Nephron (organoid): Measurements from ENCODE around the gene TRDN.

Experiments
- H3K27ac Mint-ChIP-seq, 3 experiments: 2 replicates each; pipeline ENCODE4 v1.8.0; 2020; ENCODE audit warnings: mixed read lengths in 3 of 3, mild to moderate bottlenecking in 2 of 3, moderate library complexity in 1 of 3
- H3K27me3 Mint-ChIP-seq: 2 replicates; pipeline ENCODE4 v1.8.0; 2021; ENCODE audit warnings: low read depth, mild to moderate bottlenecking, moderate library complexity, mixed read lengths
- H3K36me3 Mint-ChIP-seq: 2 replicates; pipeline ENCODE4 v1.8.0; 2020; ENCODE audit warnings: low read depth, mixed read lengths
- H3K4me1 Mint-ChIP-seq: 2 replicates; pipeline ENCODE4 v1.8.0; 2020; ENCODE audit warnings: mixed read lengths
- H3K4me3 Mint-ChIP-seq, 3 experiments: 2 replicates each; pipeline ENCODE4 v1.8.0; 2020; ENCODE audit warnings: mild to moderate bottlenecking in 3 of 3, mixed read lengths in 3 of 3, moderate library complexity in 2 of 3
- H3K9me3 Mint-ChIP-seq: 2 replicates; pipeline ENCODE4 v1.8.0; 2020; ENCODE audit warnings: mixed read lengths
- TF ChIP-seq, protein P1 (sequence below), 3 experiments: fragments of 200-600 bp; sonication (generic); IDR thresholded peaks; one replicate each; pipeline ENCODE4 v1.5.0; 2021; ENCODE audit warnings: antibody characterized with exemption in 3 of 3; ENCODE audit not compliant: unreplicated experiment in 3 of 3

TRDN gene

DNA sequence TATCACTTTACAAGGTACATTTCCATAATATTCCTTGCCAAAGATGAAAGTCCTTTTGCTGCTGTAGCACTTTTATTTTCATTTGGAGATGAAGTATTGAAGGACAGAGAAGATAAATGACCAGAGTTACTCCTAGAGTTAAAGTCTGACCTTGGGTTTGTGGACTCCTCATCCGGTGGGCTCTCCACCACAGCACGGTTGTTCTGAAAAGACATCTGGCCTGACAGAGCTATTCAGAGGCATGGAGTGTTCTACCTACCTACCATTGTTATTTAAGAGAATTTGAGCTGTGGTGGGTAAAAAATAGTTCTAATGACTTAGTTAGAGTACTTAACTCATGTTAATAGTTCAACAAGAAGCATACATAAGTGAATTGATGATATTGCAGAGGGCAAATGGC, 422.3 kb downstream of the TRDN start:
- Mint-ChIP-seq H3K27ac (no peak overlapping the region), H3K27me3 (no peaks in the 10 kb centered on the region), H3K4me1 (no peaks in the 10 kb centered on the region), H3K36me3 (no peaks in the 10 kb centered on the region), H3K4me3 (no peak overlapping the region), H3K9me3 (no peaks in the 10 kb centered on the region)
- TF ChIP-seq, protein P1, sequence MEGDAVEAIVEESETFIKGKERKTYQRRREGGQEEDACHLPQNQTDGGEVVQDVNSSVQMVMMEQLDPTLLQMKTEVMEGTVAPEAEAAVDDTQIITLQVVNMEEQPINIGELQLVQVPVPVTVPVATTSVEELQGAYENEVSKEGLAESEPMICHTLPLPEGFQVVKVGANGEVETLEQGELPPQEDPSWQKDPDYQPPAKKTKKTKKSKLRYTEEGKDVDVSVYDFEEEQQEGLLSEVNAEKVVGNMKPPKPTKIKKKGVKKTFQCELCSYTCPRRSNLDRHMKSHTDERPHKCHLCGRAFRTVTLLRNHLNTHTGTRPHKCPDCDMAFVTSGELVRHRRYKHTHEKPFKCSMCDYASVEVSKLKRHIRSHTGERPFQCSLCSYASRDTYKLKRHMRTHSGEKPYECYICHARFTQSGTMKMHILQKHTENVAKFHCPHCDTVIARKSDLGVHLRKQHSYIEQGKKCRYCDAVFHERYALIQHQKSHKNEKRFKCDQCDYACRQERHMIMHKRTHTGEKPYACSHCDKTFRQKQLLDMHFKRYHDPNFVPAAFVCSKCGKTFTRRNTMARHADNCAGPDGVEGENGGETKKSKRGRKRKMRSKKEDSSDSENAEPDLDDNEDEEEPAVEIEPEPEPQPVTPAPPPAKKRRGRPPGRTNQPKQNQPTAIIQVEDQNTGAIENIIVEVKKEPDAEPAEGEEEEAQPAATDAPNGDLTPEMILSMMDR (IDR thresholded peaks at IDR 0.05; ENCODE audit: unreplicated experiment in 3 of 3), result no peak

DNA sequence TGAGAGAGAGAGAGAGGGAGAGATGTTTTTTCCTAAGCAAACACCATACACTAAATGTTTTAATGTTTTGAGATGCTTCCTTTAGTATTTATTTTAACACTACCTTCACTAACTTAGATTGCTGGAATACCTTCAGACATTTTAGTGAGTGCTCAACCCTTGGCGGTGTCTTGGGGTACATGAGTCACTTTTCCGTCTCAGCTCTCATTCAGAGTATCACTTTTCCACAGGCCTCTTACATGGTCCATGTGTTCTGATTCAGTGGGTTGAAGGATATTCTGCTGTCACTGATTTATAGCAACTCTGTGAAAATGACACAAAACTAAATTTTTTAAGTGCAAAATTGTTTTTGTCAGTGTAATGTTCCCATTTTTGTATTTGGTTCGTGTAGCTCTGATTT, 422.8 kb downstream of the TRDN start:
- no peak overlapping the region for H3K27ac Mint-ChIP-seq
- TF ChIP-seq, protein P1 (IDR thresholded peaks at IDR 0.05; ENCODE audit: unreplicated experiment in 3 of 3), result no peak
- no peaks in the 10 kb centered on the region for H3K36me3 Mint-ChIP-seq
- H3K27me3 Mint-ChIP-seq, result no peaks in the 10 kb centered on the region
- no peaks in the 10 kb centered on the region for H3K4me1 Mint-ChIP-seq
- H3K4me3 Mint-ChIP-seq, result no peak overlapping the region
- no peaks in the 10 kb centered on the region for H3K9me3 Mint-ChIP-seq

DNA sequence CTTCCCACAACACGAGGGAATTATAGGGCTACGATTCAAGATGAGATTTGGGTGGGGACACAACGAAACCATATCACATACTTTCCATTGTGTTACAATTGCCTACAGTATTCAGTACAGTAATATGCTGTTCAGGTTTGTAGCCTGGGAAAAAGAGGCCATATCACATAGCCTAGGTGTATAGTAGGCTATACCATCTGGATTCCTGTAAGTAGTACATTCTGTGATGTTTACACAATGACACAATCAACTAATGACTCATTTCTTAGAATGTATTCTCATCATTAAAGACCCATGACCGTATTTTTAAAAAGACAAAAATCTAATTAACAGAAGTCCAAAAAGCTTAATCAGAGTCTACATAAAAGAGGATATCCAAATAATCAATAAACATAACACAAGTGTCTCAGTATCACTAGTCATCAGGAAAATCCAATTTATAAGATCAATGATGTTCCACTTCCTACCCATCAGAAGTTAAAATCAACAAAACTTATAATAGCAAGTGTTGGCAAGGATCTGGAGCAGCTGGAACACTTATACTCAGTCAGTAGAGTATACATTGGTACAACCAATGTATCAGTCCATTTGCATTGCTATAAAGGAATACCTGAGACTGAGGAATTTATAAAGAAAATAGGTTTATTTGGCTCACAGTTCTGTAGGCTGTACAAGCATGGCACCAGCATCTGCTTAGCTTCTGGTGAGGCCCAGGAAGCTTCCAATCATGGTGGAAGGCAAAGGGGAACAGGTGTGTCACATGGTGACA, 424.8 kb downstream of the TRDN start:
- no peak overlapping the region for H3K4me3 Mint-ChIP-seq
- TF ChIP-seq, protein P1 (IDR thresholded peaks at IDR 0.05; ENCODE audit: unreplicated experiment in 3 of 3), result no peak
- no peaks in the 10 kb centered on the region for H3K36me3 Mint-ChIP-seq
- H3K4me1 Mint-ChIP-seq, result no peaks in the 10 kb centered on the region
- no peaks in the 10 kb centered on the region for H3K27me3 Mint-ChIP-seq
- H3K9me3 Mint-ChIP-seq, result no peaks in the 10 kb centered on the region
- H3K27ac Mint-ChIP-seq, result no peak overlapping the region

DNA sequence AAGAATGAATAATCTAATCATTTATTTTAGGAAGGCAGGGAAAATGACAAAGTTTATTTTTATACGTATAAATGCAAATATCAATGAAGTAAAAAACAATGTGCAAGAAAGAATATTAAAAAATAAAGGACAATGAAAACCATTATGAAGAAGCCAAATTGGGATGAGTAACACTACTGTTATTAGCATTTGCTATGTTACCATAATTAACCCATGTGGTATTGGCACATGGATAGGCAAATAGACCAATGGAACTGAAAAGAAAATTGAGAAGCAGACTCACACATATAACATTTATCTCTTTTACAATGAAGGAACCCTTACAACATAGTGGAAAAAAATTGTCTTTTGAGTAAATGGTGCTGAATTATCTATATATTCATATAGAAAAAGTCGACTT, 426.1 kb downstream of the TRDN start:
- no peaks in the 10 kb centered on the region for H3K9me3 Mint-ChIP-seq
- H3K4me1 Mint-ChIP-seq, result no peaks in the 10 kb centered on the region
- no peak overlapping the region for H3K27ac Mint-ChIP-seq
- H3K27me3 Mint-ChIP-seq, result no peaks in the 10 kb centered on the region
- no peak overlapping the region for H3K4me3 Mint-ChIP-seq
- TF ChIP-seq, protein P1 (IDR thresholded peaks at IDR 0.05; ENCODE audit: unreplicated experiment in 3 of 3), result no peak
- H3K36me3 Mint-ChIP-seq, result no peaks in the 10 kb centered on the region

DNA sequence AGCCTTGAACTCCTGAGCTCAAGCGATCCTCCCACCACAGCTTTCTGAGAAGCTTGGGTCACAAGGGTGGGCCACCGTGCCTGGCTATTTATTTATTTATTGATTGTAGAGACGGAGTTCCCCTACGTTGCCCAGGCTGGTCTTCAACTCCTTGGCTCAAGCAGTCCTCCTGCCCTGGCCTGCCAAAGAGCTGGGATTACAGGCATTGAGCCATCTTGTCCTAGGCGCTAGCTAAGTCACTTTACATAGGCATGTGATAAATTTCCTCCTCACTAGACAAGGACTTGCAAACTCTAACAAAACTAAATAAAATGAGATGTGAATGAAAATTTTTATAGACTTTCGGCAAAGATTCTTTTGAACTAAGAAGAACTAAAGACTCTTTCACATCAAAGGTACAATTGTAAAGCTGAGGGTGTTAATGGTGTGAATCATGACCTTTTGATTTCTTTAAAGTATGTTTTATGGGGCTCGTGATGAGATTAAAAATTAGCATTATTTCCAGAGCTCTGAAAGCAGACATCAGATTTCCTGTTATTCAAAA, 428.7 kb downstream of the TRDN start:
- TF ChIP-seq, protein P1 (IDR thresholded peaks at IDR 0.05; ENCODE audit: unreplicated experiment in 3 of 3), result no peak
- H3K9me3 Mint-ChIP-seq, result no peaks in the 10 kb centered on the region
- H3K27me3 Mint-ChIP-seq, result no peaks in the 10 kb centered on the region
- H3K27ac Mint-ChIP-seq, result no peak overlapping the region
- no peaks in the 10 kb centered on the region for H3K4me1 Mint-ChIP-seq
- no peak overlapping the region for H3K4me3 Mint-ChIP-seq
- H3K36me3 Mint-ChIP-seq, result no peaks in the 10 kb centered on the region

DNA sequence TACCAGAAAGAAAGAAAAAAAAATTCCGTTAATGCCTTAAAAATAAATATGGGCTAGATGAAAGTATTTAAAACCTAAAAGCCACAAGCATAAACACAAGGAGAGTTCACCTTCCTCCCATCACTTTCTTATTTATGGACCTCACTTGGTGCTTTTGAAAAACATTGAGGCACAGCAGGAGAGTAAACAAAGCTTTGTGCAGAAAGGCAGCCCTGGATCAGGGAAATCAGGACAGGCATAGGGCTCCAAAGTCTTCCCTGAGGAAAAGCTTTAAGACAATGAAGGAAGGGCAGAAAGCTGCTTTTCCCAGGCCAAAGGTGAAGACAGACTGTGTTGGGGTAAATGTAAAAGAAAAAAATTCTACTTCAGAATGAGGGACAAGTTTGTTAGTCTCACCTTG, 432.8 kb downstream of the TRDN start:
- Mint-ChIP-seq H3K27ac (no peak overlapping the region), H3K9me3 (peaks cover 11% of the 10 kb centered on the region), H3K4me3 (no peak overlapping the region), H3K4me1 (no peaks in the 10 kb centered on the region), H3K27me3 (no peaks in the 10 kb centered on the region), H3K36me3 (no peaks in the 10 kb centered on the region)
- TF ChIP-seq, protein P1 (IDR thresholded peaks at IDR 0.05; ENCODE audit: unreplicated experiment in 3 of 3), result no peak
